DLD1 (cell line): Measurements from ENCODE around the gene AK4.
"Not testable (repeated sequence)": the region's sequence is repeated elsewhere in the genome, so short reads cannot be mapped to it uniquely, and the experiment has no call there.

Experiments
- in situ Hi-C: cut with HindIII; loops from 2 replicates; pipeline ENCODE4 v1.10.0; 2017; ENCODE audit warnings: low sequenced_read_pairs

The AK4 gene

GRCh38 chr1:65148178-65148547 is at the start of gene AK4:
Gene AK4 (plus strand): TSS chr1:65148203. CDS start chr1:65148408, 205 bp downstream.
- in situ Hi-C loops: not testable (repeated sequence)

- in situ Hi-C loops: no loop called here
Observed at GRCh38 chr1:65103807-65104206, 44.2 kb upstream of the AK4 start.

- in situ Hi-C loops: no loop called here
Observed at GRCh38 chr1:65104854-65105534, 43.0 kb upstream of the AK4 start.

- in situ Hi-C loops: no loop called here
Observed at GRCh38 chr1:65105596-65105995, 42.4 kb upstream of the AK4 start.

GRCh38 chr1:65108025-65108642 is 39.9 kb upstream of the AK4 start:
- in situ Hi-C loops: no loop called here

GRCh38 chr1:65109487-65109886 is 38.5 kb upstream of the AK4 start:
- in situ Hi-C loops: no loop called here

- in situ Hi-C loops: no loop called here
Observed at GRCh38 chr1:65112811-65113210, 35.2 kb upstream of the AK4 start.

GRCh38 chr1:65113298-65113697 is 34.7 kb upstream of the AK4 start:
- in situ Hi-C loops: no loop called here

- in situ Hi-C loops: no loop called here
Observed at GRCh38 chr1:65114322-65114721, 33.7 kb upstream of the AK4 start.

GRCh38 chr1:65119951-65120350 is 28.1 kb upstream of the AK4 start:
- in situ Hi-C loops: no loop called here

GRCh38 chr1:65129104-65129503 is 18.9 kb upstream of the AK4 start:
- in situ Hi-C loops: not testable (repeated sequence)

- in situ Hi-C loops: no loop called here
Observed at GRCh38 chr1:65138524-65138923, 9.5 kb upstream of the AK4 start.

GRCh38 chr1:65139793-65140192 is 8.2 kb upstream of the AK4 start:
- in situ Hi-C loops: not testable (repeated sequence)

GRCh38 chr1:65141394-65141793 is 6.6 kb upstream of the AK4 start:
- in situ Hi-C loops: no loop called here

- in situ Hi-C loops: no loop called here
Observed at GRCh38 chr1:65141918-65142317, 6.1 kb upstream of the AK4 start.

- in situ Hi-C loops: not testable (repeated sequence)
Observed at GRCh38 chr1:65143112-65143658, 4.8 kb upstream of the AK4 start.

GRCh38 chr1:65146908-65147423 is 1.0 kb upstream of the AK4 start:
- in situ Hi-C loops: no loop called here

- in situ Hi-C loops: no loop called here
Observed at GRCh38 chr1:65147424-65148177, 402 bp upstream of the AK4 start.

- in situ Hi-C loops: no loop called here
Observed at GRCh38 chr1:65148548-65149350, 746 bp downstream of the AK4 start.

- in situ Hi-C loops: no loop called here
Observed at GRCh38 chr1:65149351-65150107, 1.5 kb downstream of the AK4 start.
